ENCODE results near the gene GID8.

The GID8 gene

DNA sequence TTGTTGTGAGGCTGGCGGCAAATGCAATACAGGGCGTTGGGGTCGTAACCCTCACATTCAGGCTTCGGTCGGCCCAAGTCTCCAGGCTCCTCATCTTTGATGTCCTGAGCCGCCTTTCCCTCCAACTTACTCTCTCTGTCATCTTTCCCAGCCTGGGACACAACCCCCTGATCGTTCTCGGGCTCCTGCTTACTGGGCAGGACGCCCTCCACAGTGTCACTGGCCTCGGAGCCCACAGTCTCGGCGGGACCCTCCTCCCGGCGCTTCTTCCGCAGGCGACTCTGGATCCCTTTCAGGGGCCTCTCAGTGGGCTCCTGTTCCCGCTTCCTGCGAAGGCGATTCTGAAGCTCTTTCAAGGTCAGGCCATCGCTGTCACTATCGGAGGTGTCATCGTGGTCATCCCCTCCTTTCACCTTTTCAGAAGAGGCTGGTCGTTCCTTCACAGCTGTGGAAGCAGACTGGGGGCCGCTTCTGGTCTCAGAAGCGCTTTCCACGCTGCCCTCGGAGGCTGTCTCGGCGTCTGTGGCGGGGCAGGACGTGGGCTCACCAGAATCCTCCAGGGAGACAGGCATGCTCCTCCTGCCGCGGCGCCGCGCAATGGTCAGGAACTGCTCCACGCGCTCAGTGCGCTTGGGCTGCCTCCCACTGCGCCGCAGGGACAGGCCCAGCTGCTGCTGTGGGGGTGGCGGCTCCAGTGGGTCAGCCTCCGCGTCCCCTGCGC lies 27.0 kb upstream of the GID8 start:
- TF ChIP-seq, protein P1, sequence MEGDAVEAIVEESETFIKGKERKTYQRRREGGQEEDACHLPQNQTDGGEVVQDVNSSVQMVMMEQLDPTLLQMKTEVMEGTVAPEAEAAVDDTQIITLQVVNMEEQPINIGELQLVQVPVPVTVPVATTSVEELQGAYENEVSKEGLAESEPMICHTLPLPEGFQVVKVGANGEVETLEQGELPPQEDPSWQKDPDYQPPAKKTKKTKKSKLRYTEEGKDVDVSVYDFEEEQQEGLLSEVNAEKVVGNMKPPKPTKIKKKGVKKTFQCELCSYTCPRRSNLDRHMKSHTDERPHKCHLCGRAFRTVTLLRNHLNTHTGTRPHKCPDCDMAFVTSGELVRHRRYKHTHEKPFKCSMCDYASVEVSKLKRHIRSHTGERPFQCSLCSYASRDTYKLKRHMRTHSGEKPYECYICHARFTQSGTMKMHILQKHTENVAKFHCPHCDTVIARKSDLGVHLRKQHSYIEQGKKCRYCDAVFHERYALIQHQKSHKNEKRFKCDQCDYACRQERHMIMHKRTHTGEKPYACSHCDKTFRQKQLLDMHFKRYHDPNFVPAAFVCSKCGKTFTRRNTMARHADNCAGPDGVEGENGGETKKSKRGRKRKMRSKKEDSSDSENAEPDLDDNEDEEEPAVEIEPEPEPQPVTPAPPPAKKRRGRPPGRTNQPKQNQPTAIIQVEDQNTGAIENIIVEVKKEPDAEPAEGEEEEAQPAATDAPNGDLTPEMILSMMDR (conservative IDR thresholded peaks at IDR 0.05), result no peak

DNA sequence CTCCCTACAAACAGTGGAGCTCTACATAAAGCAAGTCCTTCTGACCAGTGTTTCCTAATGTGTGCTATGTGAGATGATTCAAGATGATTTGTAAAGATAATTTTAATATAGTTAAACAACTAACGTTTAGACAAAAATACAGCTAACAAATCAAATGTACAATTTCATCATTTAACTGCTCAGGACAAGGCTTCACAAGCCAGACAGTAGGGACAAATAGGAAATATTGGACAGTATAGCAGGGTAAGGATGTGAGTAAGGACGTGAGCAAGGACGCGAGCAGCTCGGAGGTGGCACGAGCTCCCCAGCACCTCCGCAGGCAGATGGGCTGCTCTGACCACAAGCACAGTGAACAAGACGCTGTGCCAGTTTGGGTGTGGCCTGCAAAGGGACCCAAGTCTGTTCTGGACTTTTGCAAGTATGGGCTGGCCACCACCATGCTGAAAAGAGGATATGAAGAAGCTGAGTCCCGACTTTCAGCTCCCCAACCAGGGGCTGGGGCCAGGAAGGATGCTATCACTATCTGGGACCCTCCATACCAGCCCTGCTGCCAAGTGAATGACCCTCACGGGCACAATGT lies 26.2 kb upstream of the GID8 start:
- H3K27ac ChIP-seq, result no peak overlapping the region
- TF ChIP-seq, protein P1 (conservative IDR thresholded peaks at IDR 0.05), result no peak

More for the DNA sequence above, 27.0 kb upstream of the GID8 start:
- no peak overlapping the region for H3K27ac ChIP-seq

DNA sequence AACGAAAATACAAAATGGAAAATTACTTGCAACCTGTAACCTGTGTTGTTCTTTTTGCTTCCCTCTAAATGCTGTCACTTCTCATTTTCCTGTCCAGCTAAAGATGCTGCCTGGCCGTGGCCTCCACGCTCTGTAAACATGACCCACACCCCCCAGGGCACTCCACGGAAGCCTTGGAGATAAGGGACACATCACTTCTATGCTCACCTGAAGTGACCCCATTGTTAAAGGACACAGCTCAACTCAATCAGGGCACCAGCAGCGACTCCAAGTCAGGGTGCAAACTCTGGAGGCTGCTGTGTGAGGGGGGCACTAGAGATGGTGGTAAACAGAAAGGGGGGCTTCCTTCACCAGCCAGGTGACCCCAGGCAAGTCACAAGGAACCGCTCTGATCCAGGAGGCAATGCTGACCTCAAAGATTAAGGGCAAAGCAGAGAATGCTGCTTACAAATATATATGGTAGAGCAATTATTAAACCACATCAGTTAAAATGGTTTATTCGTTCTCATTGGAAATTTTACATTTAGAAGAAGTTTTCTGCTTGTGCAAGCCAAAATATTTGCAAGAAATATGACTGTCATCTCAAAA lies 24.8 kb upstream of the GID8 start:
- H3K27ac ChIP-seq, result no peak overlapping the region
- TF ChIP-seq, protein P1 (conservative IDR thresholded peaks at IDR 0.05), result no peak

DNA sequence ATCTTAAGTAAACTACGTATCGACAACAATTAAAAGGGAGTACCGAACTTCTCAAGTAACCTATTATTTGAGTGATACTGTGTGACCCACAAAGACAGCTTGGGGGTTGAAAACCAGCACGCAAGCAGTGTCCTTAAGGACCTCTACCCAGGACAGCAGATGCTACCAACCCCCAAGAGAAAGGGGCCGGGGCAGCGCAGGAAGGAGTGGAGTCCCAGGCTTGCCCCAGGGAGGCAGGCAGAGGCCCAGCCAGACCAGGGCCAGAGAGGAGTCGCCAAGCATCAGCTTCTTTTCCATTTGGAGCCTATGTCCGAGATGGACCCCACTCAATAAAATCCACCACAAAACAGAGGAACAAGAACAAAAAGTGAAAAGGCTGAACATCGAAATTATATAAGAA lies 23.5 kb upstream of the GID8 start:
- TF ChIP-seq, protein P1 (conservative IDR thresholded peaks at IDR 0.05), result no peak
- H3K27ac ChIP-seq, result no peak overlapping the region

DNA sequence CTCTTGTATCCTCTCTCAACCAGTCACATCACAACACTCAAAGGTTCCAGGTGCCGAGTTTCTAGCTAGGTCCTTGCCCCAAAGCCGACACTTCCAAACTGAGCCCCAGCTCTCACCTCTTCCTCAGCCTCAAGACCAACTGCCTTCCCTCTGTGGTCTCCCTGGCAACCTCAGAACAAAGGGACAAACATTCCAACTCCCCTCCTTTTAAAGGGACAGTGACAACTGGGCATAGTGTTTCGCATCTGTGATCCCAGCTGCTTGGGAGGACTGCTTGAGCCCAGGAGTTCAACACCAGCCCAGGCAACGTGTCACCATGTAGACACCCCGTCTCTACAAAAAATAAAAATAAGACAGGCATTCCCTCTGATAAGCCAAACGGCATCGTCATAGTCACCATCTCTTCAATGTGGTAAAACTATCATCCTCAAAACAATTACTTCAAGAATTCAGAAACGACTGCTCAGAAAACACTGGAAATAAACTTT lies 22.9 kb upstream of the GID8 start:
- TF ChIP-seq, protein P1 (conservative IDR thresholded peaks at IDR 0.05), result no peak
- no peak overlapping the region for H3K27ac ChIP-seq

DNA sequence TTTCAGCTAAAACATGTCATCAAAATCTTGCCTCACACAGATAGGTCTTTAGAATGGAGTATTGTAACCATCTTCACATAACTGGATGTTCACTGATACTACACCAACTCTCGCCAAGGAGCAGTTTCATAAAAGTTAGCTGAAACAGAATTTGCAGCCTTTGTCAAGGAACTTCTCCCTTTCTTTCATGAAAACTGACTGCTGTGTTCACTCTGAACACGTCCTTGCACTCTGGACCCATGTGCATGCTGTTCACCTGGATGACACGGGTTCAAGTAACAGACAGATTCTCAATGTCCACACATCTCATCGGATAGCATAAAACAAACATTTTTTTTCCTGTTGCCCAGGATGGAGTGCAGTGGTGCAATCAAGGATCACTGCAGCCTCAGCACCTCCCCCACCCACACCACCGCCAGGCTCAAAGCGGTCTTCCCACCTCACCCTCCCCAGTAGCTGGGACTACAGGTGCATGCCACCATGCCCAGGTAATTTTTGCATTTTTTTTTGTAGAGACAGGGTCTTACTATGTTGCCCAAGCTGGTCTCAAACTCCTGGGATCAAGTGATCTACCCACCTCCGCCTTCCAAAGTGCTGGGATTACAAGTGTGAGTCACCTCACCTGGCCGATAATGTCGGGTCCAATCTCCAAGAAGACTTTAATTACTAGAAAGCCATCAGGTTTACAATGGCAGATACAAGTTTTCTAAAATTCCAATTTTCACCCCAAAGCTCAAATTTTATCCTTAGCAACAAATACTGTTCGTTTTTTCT lies 21.1 kb upstream of the GID8 start:
- H3K27ac ChIP-seq, result peak overlapping the region; percentile 10; the same call in 1 of the 2 replicates

More for the DNA sequence above, 21.1 kb upstream of the GID8 start:
- TF ChIP-seq, protein P1 (conservative IDR thresholded peaks at IDR 0.05), result no peak
